ENCODE results near the gene IMMP2L. TPM values are rescaled to one million over a fixed set of nuclear protein-coding genes. Genes with fewer than 3 reads are reported as not detected.

Gene IMMP2L
- total RNA-seq, 1 donor from 2014 or later: 40.8 TPM

DNA sequence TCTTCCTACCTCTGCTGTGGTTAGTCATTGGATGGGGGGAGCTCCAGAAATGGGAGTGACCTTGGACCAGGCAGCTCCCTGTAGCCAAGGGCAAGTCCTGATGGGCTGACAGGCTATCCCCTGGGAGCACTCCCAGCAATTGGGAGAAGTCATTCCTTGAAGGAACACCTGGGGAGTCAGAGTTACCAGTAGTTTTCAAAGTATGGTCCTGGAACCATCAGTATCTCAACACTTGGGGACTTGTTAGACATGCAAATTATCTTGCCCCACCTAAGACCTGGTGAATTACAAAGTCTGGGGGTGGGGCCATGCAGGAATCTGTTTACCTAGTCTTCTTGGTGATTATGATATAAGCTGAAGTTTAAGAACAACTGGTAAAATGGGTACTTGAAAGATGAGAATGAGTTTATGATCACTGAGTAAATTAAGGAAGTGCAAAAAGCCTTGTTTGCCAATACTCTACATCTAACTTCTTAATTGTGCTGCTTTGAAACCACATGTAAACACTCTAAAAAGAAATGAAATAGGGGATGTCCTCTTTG is 758.6 kb downstream of the IMMP2L start:
- no peak for DNase-seq (ENCODE audit: low spot score)

DNA sequence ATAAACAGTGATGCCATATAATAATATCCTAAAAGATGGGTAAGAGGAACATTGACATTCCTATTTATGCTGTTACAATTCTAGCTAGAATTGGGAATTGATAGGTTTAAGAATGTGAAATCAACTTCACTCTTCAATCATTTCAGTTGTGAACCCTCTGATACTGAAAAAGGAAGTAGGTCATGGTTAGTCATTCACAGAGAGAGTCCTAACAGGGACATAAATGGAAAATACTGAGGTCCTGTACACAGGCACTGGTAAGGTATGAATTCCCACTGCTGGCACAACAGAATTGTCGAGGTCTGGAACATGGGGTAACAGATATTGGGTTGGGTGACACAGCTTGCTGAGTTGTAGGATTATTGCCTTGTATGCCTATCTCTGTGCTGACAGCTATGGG is 760.8 kb downstream of the IMMP2L start:
- DNase-seq (ENCODE audit: low spot score): no peak

GRCh38 chr7:110800984-110801383 is 761.3 kb downstream of the IMMP2L start:
- DNase-seq (ENCODE audit: low spot score): no peak

DNA sequence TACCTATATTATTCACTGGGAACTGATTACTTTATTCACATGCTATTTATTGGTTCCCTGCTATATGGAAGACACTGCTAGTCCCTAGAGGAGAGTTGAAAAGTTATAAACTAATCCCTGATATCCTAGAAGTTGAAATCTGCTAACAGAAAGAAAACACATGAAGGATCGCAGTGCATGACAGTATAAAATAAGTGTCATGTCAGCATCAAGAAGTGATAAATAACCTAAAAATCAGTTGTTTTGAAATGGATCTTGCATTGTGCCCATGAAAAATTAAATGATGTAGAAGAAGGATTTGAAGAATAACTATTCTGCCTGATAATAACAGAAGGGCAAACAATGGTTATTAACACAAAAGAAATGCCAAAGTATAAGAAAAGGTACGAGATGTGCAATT is 764.6 kb downstream of the IMMP2L start:
- DNase-seq (ENCODE audit: low spot score): no peak

GRCh38 chr7:110790992-110791391 is 771.3 kb downstream of the IMMP2L start:
- DNase-seq (ENCODE audit: low spot score): no peak

DNA sequence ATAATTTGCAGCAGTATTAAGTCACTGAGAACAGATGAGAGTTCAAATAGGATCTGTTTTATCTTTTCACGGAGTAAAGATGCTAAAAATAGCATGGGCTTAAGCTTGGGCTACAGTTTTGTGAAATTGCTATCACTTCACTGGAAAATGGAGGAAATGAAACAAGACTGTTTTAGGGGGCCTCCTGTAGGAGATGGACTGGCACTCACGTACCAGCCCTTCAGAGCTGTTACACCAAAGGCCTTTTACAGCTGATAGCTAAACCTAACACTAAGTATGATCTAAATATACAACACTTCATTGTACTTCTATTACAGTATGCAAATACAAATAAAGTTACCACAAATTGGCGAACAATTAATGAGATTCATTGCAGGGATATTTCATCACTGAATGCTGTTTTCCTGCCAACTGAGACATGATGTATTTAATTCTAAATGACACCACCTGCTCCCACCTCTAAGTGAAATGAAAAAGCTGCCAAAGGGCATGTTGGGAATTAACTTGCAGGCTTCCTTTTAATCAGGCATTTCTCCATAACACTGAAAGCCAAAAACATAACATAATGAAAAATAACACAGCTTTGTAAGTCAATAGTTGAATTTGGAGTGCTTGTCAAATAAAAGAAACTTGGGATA is 775.8 kb downstream of the IMMP2L start:
- no peak for DNase-seq (ENCODE audit: low spot score)

- no peak for DNase-seq (ENCODE audit: low spot score)
These were observed 777.5 kb downstream of the IMMP2L start for GRCh38 chr7:110784749-110785148.

GRCh38 chr7:110780712-110781111 is 781.6 kb downstream of the IMMP2L start:
- no peak for DNase-seq (ENCODE audit: low spot score)

DNA sequence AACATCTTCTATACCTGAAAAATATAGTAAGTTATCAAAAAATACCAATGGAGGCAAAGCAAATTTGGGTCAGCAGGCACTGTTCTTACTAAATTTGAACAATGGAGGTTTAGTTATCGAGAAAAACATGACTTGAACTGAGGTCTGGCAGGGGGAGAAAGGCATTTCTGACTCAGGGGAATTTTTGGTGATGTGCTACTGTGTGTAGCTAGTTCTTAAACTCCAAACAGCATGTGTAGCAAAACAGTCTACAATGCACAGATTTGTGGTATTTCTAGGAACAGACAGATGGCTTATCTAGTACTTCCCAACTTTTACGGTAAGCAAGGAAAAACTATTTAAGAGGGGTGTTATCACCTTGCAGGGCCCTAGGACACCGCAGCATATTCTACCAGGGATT is 783.0 kb downstream of the IMMP2L start:
- no peak for DNase-seq (ENCODE audit: low spot score)

GRCh38 chr7:110775046-110775445 is 787.2 kb downstream of the IMMP2L start:
- no peak for DNase-seq (ENCODE audit: low spot score)

- no peak for DNase-seq (ENCODE audit: low spot score)
These were observed 788.2 kb downstream of the IMMP2L start for GRCh38 chr7:110774071-110774470.

GRCh38 chr7:110772615-110773014 is 789.7 kb downstream of the IMMP2L start:
- DNase-seq (ENCODE audit: low spot score): no peak

GRCh38 chr7:110771717-110772116 is 790.6 kb downstream of the IMMP2L start:
- DNase-seq (ENCODE audit: low spot score): no peak

GRCh38 chr7:110767550-110768110 is 794.7 kb downstream of the IMMP2L start:
- no peak for DNase-seq (ENCODE audit: low spot score)

DNA sequence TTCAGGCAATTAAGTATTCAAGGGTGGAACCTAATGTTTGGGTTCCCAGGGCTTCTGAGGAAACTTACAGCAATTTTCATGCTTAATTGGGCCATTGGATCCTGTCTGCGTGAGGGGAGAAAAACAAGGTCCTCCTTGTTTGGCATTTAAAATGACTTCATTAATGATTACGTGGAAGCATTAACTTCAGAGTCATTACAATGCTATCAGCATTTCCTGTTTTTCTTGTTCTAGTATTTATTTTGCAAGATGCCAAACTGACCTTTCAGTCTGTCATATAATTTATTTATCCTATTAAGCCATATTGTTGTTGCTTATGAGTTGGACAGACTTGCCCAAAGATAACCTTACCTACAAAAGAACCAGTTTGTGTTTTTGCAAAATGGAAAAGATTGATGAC is 795.4 kb downstream of the IMMP2L start:
- DNase-seq (ENCODE audit: low spot score): no peak

DNA sequence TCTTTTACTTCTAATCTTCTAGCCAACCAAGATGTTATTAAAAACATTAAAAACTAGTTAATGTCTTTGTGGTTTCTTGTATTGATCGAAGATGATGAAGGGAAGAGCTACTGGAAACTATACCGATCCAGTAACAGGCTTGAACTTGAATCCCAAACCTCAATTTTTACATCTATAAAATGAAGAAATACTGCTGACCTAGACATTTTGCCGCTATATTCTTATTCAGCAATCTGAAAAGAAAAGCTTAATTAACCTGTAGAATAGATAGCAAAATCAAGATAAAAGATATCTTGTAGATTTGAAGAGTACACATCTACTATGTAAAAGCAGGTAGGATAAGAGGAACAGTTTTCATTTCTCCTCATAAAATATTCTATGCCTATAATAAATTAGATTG is 797.4 kb downstream of the IMMP2L start:
- no peak for DNase-seq (ENCODE audit: low spot score)

GRCh38 chr7:110762546-110763225 is 799.6 kb downstream of the IMMP2L start:
- DNase-seq (ENCODE audit: low spot score): no peak

DNA sequence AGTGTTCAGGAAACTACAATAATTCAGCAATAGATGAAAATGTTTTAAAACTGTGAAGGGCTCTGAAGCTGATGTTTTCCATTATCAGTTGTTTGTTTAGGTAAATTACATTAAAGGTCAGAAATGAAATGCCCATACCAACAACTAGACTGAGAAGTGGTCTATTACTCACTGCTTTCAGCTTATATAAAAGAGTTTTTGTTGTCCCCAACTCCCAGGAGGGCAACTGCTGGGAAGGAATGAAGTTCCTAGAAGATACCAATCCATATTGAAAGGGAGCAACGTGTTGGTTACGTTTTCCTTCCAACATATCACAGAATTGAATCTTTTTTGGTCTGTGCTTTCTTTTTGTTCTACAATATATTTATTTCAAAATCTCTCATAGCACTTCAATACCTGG is 802.0 kb downstream of the IMMP2L start:
- no peak for DNase-seq (ENCODE audit: low spot score)

DNA sequence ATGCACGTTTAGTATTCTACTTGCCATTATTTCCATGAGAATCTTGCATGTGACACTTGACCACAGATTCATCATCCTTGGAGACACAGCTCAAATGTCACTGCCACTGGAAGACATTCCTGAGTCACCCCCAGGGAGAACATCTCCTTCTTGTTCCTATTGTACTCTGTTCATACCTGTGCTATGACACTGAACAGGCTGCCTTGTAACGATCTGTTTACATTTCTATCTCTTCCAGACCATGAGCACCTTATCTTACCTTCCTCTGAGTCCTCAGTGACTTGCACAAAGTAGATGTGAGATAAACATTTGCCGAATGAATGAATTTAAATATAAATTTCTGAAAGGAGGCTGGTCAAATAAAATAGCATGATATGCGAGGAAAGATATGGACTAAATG is 803.2 kb downstream of the IMMP2L start:
- DNase-seq (ENCODE audit: low spot score): no peak

DNA sequence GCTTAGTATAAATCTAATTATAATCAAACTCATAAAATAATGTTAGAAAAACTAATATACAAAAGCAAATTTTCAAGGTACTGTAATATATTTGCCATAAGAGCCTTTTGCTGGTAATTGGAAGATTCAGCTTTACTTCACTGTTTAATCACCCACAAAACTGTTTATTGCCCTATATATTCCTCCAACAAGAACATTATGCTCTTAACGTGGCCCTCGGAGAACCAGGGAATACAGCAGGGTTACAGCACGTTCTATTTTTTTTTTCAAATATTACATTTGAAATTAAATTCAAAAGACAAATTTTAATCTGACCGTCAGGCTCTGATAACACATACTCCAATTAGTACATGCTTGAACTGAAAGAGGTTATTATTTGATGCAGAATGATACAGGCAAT is 807.6 kb downstream of the IMMP2L start:
- DNase-seq (ENCODE audit: low spot score): no peak

DNA sequence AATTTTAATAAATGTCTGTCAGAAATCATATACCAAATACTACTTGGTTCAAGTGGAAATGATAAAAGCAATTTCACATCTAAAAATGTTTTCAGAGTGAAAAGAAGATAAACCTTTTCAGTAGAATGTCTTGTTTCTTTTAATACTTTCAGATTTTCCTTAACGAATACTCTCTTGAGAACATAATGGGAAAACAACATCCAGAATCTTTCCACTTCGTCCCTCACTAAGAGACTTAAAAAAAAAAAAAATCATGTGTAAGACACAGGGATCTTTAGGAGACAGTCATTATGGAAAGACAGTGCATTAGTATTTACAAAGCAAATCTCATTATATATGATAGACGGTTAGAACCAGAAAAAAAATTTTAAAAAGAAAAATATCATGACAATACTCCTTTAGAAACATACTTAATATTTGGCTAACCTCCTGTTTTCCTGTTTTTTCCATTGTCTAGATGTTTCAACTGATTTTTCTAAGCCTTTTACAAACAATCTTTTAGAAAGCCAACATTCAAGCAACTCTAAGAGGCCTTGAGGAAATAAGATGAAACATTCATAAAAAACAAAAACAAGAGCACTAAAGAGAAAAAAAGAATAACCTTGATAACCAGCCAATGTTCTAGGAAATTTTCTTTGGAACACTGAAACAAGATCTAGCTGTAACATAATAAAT is 811.2 kb downstream of the IMMP2L start:
- no peak for DNase-seq (ENCODE audit: low spot score)

DNA sequence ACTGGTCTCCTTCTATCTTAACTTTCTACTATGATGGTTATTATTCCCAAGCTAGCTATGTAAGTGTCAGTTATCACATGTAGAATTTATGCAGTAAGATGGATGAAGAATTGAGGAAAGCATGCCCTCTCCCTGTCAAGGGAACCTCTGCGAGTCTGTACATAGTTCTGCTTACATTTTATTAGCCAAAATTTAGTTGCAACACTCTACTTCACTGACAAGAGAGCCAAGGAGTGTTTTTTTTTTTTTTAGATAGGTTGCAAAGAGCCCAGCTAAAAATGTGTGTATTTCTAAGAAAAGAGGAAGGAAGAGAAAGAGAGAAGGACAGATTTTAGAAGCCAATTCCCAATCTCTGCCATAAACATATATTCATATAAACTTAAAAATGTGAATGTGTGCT is 829.1 kb downstream of the IMMP2L start:
- DNase-seq (ENCODE audit: low spot score): no peak

DNA sequence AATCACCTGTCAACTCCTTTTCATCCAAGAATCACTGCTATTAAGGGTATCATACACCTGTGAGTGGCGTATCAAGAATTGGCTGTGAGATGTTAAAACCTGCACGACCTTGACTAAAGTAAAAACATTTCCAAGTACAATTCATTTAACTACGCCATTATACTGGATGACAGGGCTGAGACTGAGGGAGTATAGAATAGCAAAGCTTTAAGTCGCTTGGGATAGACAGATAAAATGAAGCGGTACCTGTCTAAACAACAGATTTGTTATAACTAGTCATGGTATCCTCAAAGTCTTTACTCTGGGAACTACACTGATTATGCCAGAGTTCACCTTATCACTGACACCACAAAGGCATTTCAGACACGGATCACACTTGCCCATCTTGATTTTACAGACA is 837.5 kb downstream of the IMMP2L start:
- DNase-seq (ENCODE audit: low spot score): no peak
